GM19438 (cell line): Measurements from ENCODE around the gene NFATC1.

ENCODE experiments used
- ATAC-seq: cut with Tn5 transposase; IDR thresholded peaks from one replicate; pipeline ENCODE4 v1.9.1; 2021; ENCODE audit warnings: low read depth; ENCODE audit not compliant: unreplicated experiment

NFATC1 gene

GRCh38 chr18:79387214-79387613 lies 8.5 kb upstream of the NFATC1 start:
- no peak for ATAC-seq

- no peak for ATAC-seq
Observed at GRCh38 chr18:79387615-79388014, 8.1 kb upstream of the NFATC1 start.

DNA sequence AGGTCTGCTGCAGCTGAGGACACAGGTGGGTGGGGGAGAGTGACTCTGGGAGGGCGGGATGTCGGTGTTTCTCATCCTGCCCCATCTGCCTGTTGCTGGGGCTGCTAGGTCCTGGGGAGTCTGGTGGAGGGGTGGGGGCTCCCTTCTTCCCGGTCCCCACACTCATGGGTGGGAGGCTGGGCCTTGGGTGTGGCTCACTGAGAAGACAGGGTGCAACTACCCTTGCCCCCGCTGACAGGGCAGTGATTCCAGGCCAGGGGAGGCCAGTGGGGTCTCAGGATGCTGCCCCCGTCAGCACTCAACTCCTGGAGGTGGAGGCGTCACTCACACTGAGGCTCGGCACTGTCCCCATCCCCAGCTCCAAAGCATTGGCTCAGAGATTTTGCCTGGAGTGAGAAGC lies 7.7 kb upstream of the NFATC1 start:
- no peak for ATAC-seq

DNA sequence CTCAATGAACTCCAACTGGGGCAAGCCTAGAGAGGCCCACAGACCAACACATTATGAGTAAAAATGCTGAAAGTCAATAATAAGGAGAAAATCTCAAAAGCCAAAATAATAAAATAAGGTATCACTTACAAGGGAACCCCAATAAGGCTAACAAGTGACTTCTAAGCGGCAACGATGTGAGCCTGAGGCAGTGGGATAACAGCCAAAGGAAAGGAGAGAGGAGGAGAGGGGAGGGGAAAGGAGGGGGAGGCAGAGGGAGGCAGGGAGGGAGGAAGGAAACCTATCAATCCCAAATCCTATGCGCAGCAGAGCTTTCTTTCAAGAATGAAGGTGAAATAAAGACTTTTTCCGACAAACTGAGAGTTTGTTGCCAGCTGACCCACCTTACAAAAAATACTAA lies 6.0 kb upstream of the NFATC1 start:
- ATAC-seq, result no peak

DNA sequence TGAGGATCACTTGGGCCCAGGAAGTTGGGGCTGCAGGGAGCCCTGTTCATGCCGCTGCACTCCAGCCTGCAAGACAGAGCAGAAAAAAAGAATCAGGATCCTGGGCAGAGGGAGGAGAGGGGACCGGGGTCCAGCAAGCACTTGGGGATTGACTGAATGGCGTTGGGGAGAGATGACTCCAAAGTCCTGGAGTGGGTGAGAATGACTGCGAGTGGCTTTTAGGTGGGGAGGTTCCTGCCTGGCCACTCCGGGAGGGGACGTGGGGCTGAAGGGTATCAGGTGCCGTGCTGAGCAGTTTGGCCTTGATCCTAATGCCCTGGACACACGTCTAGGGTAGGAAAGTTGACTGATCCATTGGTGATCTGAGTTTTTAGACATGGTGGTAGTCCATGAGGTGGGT lies 3.5 kb upstream of the NFATC1 start:
- ATAC-seq, result no peak

GRCh38 chr18:79393181-79393634 lies 2.5 kb upstream of the NFATC1 start:
- ATAC-seq, result no peak

GRCh38 chr18:79393635-79394533 lies 1.8 kb upstream of the NFATC1 start:
- no peak for ATAC-seq

- ATAC-seq, result no peak
Observed at GRCh38 chr18:79394534-79395307, 1.0 kb upstream of the NFATC1 start.

- ATAC-seq, result no peak
Observed at GRCh38 chr18:79395308-79395640, 456 bp upstream of the NFATC1 start.

DNA sequence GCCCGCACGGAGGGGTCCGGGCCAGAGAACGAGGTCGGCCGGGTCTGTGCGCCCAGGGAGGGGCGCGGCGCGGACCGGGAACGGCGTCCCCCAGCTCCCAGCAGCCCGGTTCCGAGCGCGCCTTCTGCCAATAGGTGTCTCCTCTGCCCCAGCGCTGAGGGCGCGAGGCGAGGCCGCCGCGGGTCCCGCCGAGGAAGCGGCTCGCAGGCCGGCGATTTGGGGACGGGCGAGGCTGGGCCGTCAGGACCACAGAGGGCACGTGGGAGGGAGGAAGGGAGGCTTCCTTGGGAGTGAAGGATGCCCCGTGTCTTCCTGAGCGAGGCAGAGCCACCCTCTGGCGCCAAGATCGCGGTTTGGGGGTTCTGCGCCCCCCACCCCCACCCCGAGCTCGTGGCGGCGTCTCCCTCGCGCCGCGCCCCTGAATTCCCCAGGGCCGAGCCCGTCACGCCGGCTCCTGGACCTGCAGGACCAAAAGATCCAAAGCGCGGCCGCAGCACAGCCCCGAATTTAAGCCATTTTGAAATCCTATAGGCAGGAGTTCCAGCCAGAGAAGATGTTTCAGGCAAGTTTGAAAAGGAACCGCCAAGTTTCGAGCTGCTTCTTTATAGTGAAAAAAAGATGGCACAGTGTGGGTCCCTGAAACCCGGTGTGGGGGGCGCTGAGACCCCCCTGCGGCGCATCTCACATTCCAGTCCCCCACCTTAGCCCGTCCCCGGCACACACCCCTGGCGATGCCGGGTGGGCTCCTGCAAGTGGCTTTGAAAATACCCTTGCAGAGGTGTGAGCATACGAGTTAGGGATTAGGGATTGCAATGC lies 909 bp downstream of the NFATC1 start:
- no peak for ATAC-seq

- no peak for ATAC-seq
Observed at GRCh38 chr18:79397247-79397829, 1.6 kb downstream of the NFATC1 start.

DNA sequence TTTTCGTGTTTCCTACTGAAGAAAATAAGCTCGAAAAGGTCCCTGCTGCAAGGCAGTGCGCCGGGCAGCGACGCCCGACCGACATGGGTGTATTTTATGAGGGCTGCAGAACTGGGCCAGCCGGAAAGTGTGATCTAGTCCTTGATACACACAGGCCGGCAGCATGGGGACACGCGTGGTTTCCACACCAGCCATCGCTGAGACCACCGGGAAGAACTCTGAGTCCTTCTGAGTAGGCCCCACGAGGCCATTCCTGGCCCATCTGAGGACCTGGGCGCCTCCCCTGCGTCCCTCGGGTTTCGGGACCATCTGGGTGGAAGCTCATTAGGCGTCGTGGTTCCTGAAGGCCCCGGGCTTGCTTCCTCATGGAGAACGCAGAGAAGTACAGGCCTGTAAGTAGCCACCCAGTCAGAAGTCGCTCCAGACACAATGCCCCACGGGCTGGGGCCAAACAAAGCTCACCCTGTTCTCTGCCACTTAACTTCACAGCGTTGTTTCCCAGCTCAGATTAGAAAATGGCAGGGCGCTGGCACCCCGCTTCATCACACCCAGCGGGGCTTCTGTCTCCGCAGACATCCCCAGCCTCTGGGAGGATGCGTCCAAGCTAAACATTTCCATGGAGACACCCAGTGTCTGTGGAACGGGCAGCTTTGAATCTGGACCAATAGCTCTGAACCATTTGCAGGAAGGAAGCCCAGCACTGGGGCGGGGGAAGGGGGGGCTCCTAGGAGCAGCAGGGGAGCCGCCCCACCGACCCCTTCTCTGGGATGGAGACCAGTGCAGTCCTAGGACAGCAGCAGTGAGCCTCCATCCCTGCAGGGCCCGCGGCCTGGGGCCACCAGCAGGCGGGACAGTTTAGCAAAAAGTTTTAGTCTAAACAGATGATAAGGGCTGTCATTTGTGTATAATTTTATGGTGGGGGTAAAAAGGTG lies 2.4 kb downstream of the NFATC1 start:
- no peak for ATAC-seq

GRCh38 chr18:79399275-79400081 lies 3.7 kb downstream of the NFATC1 start:
- ATAC-seq, result no peak

DNA sequence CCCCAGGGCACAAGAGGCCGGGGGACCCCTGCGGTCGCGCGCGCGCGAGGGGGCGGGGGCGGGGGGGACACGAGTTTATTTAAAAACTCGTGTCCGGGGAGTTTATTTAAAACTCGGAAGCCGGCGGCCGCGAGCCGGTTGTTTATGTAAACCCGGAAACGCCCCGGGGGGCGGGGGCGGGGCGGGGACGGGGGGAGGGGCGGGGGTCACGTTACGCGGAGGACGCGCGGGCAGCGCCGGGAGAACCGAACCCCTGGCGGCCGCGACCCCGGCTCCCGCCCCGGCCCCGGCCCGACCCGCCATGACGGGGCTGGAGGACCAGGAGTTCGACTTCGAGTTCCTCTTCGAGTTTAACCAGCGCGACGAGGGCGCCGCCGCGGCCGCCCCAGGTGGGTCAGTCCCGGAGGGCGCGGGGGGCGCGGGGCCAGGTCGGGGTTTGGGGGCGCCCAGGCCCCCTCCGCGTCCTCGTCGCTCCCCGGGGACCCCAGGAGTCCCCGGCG lies 4.4 kb downstream of the NFATC1 start:
- peak; percentile 37 for ATAC-seq

- ATAC-seq, result peak; percentile 17
Observed at GRCh38 chr18:79400591-79401381, 5.1 kb downstream of the NFATC1 start.

DNA sequence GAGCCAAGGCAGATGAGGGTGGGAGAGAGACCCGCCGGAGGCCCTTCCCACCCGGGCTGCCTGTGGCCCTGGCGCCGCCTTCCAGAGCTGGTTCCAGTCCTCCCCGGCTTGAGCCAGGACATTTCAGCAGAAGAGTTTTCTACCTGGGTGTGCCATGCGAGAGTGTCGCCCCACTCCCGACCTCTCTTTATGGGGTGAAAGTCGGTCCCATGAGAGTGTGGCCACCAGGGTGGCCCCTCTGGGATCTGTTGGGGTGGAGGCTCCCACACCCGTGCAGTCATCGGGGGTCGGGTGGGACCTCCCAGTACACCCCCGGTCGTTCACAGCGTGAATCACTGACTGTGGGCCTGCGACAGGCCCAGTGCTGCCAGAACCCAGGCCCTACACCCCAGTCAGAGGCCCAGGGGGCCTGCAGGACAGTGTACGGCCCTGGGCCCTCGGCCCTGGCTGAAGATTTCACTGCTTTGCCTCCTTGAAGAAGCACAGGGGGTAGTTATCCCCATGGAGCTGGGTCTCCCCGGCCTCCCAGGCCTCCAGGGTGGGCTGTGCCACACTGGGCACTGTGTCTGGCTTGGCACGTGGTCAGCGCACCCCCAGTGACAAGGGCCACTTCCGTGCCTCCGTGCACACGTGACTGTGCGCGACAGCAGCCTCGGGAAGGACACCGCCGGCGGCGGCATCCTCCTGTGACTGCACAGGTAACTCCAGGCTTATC lies 5.9 kb downstream of the NFATC1 start:
- no peak for ATAC-seq

GRCh38 chr18:79402209-79402576 lies 6.5 kb downstream of the NFATC1 start:
- no peak for ATAC-seq
